Body of pancreas (tissue), 4 donors: ENCODE data around the gene PDE1C. TPM values are rescaled to one million over a fixed set of nuclear protein-coding genes. Genes with fewer than 3 reads are reported as not detected.

Experiments
- ATAC-seq: fragments of 150-250 bp; one replicate; pipeline ENCODE4 v1.9.1; 2016
- DNase-seq, 4 donors: peaks; one replicate each; pipeline ENCODE4 v3.0.0-alpha.2; 2019
- H3K27ac ChIP-seq, 4 donors: fragments of 200-600 bp; sonication (generic); 1 replicate in 3 of 4; 2 replicates in 1 of 4; pipeline versions ENCODE4 v1.5.1 to v1.6.1; 2016 to 2019; ENCODE audit warnings: mild to moderate bottlenecking in 1 of 4, mixed read lengths in 1 of 4, moderate library complexity in 1 of 4
- H3K27me3 ChIP-seq, 2 donors: fragments of 200-600 bp; sonication (generic); one replicate each; pipeline ENCODE4 v1.6.0; 2016; ENCODE audit warnings: mild to moderate bottlenecking in 1 of 2
- H3K36me3 ChIP-seq, 2 donors: fragments of 200-600 bp; sonication (generic); replicated peaks in 1 of 2; 2 replicates each; pipeline ENCODE4 v1.5.1; 2016; ENCODE audit warnings: low read depth in 2 of 2; ENCODE audit not compliant: insufficient read depth in 1 of 2
- H3K4me1 ChIP-seq: fragments of 200-600 bp; sonication (generic); one replicate; pipeline ENCODE4 v1.6.0; 2016
- H3K4me3 ChIP-seq, 2 donors: fragments of 200-600 bp; sonication (generic); 1 replicate in 1 of 2; 2 replicates in 1 of 2; pipeline ENCODE4 v1.5.1; 2016 to 2019
- H3K9me3 ChIP-seq, 3 donors: fragments of 200-600 bp; sonication (generic); 1 replicate in 2 of 3; 2 replicates in 1 of 3; pipeline ENCODE4 v1.5.1; 2016
- CTCF ChIP-seq, 7 experiments: fragments of 450-650 bp in 4 of 7; fragments of 200-600 bp in 3 of 7; sonication (generic) in 3 of 7; IDR thresholded peaks; one replicate each; pipeline ENCODE4 v1.5.1; 2016 to 2019; ENCODE audit warnings: antibody characterized with exemption in 7 of 7
- POLR2A ChIP-seq, 3 donors: fragments of 450-650 bp; IDR thresholded peaks; one replicate each; pipeline ENCODE4 v1.6.1; 2016; ENCODE audit warnings: antibody characterized with exemption in 3 of 3, mild to moderate bottlenecking in 2 of 3
- WGBS, 2 donors: methylation state at CpG; one replicate each; pipeline ENCODE4 v1.1.5; 2017; 5-methylcytosine and 5-hydroxymethylcytosine counted together
- intact Hi-C: fragments of 100-400 bp; cut with DNase I; formaldehyde crosslinking; loops from one replicate; pipeline ENCODE4 v1.15.1; 2023
- total RNA-seq, 2 donors: library from RNA; depleted of rRNA; stranded (reverse); fragments of >200 nt; gene quantifications; one replicate each; pipeline ENCODE4 v1.1.0, GENCODE V29; 2016

Gene PDE1C
- total RNA-seq, 2 donors from 2014 or later, result 1.8 to 4.9 TPM

- no peak for ATAC-seq
- no peak for DNase-seq
- H3K27ac ChIP-seq, result no peak overlapping the region
- no peaks in the 10 kb centered on the region for H3K36me3 ChIP-seq
- no peak for TF ChIP-seq POLR2A (IDR thresholded peaks at IDR 0.05)
- TF ChIP-seq CTCF (IDR thresholded peaks at IDR 0.05), result no peak
- no peaks in the 10 kb centered on the region for H3K9me3 ChIP-seq
- intact Hi-C loops, result no loop called here
- H3K4me1 ChIP-seq, result no peaks in the 10 kb centered on the region
- 95 to 98% methylated on average over 2 of the region's 2 CpGs for WGBS, 2 donors
- no peak overlapping the region for H3K4me3 ChIP-seq
- H3K27me3 ChIP-seq, result no peaks in the 10 kb centered on the region
These were observed 183.2 kb downstream of the PDE1C start for GRCh38 chr7:31887006-31887405.

GRCh38 chr7:31885171-31885570 lies 185.0 kb downstream of the PDE1C start:
- WGBS, 2 donors, result 84 to 93% methylated on average over 2 of the region's 2 CpGs
- no peak overlapping the region for H3K27ac ChIP-seq
- H3K36me3 ChIP-seq, result no peaks in the 10 kb centered on the region
- intact Hi-C loops, result no loop called here
- no peak for ATAC-seq
- no peak overlapping the region for H3K4me3 ChIP-seq
- no peaks in the 10 kb centered on the region for H3K9me3 ChIP-seq
- no peak for DNase-seq
- H3K27me3 ChIP-seq, result no peaks in the 10 kb centered on the region
- TF ChIP-seq CTCF (IDR thresholded peaks at IDR 0.05) (no peak), POLR2A (IDR thresholded peaks at IDR 0.05) (no peak)
- H3K4me1 ChIP-seq, result no peaks in the 10 kb centered on the region

GRCh38 chr7:31883761-31884164 lies 186.4 kb downstream of the PDE1C start:
- no peak for ATAC-seq
- no peaks in the 10 kb centered on the region for H3K36me3 ChIP-seq
- H3K9me3 ChIP-seq, result no peaks in the 10 kb centered on the region
- TF ChIP-seq CTCF (IDR thresholded peaks at IDR 0.05) (no peak), POLR2A (IDR thresholded peaks at IDR 0.05) (no peak)
- no peaks in the 10 kb centered on the region for H3K4me1 ChIP-seq
- no peak overlapping the region for H3K4me3 ChIP-seq
- WGBS, 2 donors, result 52 to 59% methylated on average over 3 of the region's 3 CpGs
- H3K27me3 ChIP-seq, result no peaks in the 10 kb centered on the region
- peak in 1 of 4 donors; percentile 11 for DNase-seq
- intact Hi-C loops, result no loop called here
- H3K27ac ChIP-seq, result peak overlapping the region in 1 of 4 donors; percentile 20

- H3K36me3 ChIP-seq, result no peaks in the 10 kb centered on the region
- H3K27ac ChIP-seq, result no peak overlapping the region
- no peaks in the 10 kb centered on the region for H3K9me3 ChIP-seq
- ATAC-seq (peak; percentile 42), DNase-seq (peak in 2 of 4 donors; percentile 13 to 24)
- intact Hi-C loops, result no loop called here
- TF ChIP-seq POLR2A (IDR thresholded peaks at IDR 0.05), result no peak
- TF ChIP-seq CTCF (IDR thresholded peaks at IDR 0.05), result peak in 2 of 7 experiments; percentile 9 to 14
- H3K4me1 ChIP-seq, result no peaks in the 10 kb centered on the region
- H3K27me3 ChIP-seq, result no peaks in the 10 kb centered on the region
- H3K4me3 ChIP-seq, result no peak overlapping the region
- 26 to 30% methylated on average over 4 of the region's 4 CpGs for WGBS, 2 donors
These were observed 188.0 kb downstream of the PDE1C start for GRCh38 chr7:31882187-31882586.

- Histone ChIP-seq H3K4me1 (no peaks in the 10 kb centered on the region), H3K36me3 (no peaks in the 10 kb centered on the region), H3K27me3 (no peaks in the 10 kb centered on the region), H3K27ac (no peak overlapping the region), H3K9me3 (no peaks in the 10 kb centered on the region), H3K4me3 (no peak overlapping the region)
- DNase-seq (no peak), ATAC-seq (no peak)
- intact Hi-C loops, result no loop called here
- 78 to 87% methylated on average over 9 of the region's 9 CpGs for WGBS, 2 donors
- TF ChIP-seq CTCF (IDR thresholded peaks at IDR 0.05) (no peak), POLR2A (IDR thresholded peaks at IDR 0.05) (no peak)
These were observed 191.3 kb downstream of the PDE1C start for GRCh38 chr7:31878875-31879274.
